GM19463 (cell line): ENCODE measurements around the gene EFL1.

Source experiments
- ATAC-seq: cut with Tn5 transposase; IDR thresholded peaks from one replicate; pipeline ENCODE4 v1.9.1; 2021; ENCODE audit warnings: mild to moderate bottlenecking, moderate library complexity; ENCODE audit not compliant: unreplicated experiment

Gene EFL1

GRCh38 chr15:82128401-82129148, 134.0 kb downstream of the EFL1 start:
- peak; percentile 57 for ATAC-seq

- ATAC-seq = no peak
These were observed 135.0 kb downstream of the EFL1 start for GRCh38 chr15:82127581-82127980.

- no peak for ATAC-seq
These were observed 136.2 kb downstream of the EFL1 start for GRCh38 chr15:82126346-82126745.

DNA sequence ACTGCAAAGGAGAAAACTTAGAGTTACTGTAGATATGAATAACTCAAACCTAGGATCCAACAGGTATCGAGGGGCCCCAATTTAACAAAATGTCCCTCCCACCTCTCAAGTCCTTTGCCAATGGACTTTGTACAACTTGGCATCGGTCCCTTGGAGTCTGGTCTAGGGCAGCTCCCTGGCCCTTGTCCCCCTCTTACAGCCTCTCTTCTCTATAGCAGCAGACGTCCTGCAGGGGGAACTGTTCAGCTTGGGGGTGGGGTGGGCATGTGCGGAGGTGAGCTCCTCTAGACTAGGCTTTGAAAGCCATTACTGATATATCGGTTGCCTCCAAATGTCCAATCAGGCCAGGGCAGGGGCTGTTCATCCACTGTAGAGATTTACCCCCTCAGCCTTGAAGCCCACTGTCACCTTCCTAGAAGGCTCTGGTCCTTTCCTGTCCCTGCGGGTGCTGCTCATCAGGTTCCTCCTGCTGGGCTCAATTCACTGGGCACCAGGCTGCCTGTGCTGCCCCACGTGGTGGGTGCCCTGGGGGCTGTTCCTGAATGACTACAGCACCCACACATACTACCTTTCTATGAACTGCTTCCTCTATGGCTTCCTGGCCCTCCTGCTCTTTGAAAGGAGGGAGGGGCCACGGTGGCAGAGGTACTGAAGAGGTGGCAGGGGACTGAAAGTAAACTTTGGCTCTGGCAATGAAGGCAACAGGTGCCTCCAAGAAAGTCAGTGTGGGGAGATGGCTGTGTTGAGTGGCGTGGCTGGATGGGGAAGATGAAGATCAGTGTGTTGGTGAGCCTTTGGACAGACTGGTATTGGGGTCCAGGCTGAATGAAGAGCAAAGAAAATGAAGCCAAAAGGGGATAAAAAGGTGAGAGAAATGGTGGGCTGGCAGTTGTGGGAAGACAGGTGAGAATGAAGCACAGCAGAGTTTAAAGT, 137.9 kb downstream of the EFL1 start:
- ATAC-seq = no peak

DNA sequence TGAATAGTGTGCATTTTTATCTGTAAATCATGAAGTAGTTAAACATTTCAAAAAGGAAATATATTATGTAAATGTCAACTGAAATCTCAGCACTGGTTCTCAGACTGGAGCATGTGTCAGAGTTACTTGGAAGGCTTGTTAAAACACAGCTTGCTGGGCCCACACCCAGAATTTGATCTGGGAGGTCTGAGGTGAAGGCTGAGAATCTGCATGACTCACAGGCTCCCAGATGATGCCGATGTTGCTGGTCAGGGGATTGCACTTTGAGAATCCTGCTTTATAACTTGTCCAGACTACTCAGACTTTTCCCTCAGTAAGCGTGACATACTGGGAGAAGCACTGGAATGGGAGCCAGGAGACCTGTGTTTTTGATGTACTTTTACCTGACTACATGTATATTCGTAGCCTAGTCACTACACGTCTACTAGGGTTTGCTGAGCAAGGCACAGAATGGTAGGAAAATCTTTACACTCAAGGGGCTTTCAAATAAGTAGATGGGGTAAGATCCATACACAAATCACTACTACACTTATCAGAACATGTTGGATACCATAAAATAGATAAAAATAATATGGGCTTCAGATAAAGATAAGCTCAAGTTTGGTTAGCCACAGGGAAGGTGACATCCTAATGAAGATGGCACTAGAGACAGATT, 139.7 kb downstream of the EFL1 start:
- ATAC-seq = no peak

- no peak for ATAC-seq
These were observed 144.5 kb downstream of the EFL1 start for GRCh38 chr15:82118040-82118439.

GRCh38 chr15:82117296-82117695, 145.2 kb downstream of the EFL1 start:
- no peak for ATAC-seq

GRCh38 chr15:82114660-82115059, 147.9 kb downstream of the EFL1 start:
- no peak for ATAC-seq

DNA sequence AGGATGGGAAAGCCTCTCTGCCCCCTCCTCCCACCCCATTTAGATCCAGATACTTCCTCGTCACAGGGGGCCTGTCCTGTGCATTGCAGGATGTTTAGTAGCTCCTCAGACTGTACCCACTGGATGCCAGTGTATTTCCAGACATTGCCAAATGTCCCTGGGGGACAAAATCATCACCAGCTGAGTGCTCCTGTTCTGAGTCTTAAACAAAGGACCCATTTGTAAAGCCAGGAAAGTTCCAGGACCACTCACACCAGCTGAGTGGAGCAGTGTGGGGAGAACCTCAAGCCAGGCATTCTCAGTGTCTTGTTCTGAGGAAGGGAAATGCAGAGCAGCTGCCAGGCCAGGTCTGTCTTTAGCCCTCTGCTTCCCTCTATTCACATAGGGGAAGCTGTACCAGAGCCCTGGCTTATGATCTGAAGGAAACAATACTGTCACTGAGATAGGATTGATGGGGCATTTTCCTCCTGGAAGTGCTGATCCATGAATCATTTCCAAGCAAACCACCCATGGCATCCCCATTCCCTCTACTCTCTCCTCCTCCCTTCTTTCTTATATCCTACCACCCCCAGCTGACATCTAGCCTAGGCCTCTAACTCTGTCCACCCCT, 149.3 kb downstream of the EFL1 start:
- no peak for ATAC-seq

GRCh38 chr15:82111918-82112317, 150.6 kb downstream of the EFL1 start:
- ATAC-seq = no peak

DNA sequence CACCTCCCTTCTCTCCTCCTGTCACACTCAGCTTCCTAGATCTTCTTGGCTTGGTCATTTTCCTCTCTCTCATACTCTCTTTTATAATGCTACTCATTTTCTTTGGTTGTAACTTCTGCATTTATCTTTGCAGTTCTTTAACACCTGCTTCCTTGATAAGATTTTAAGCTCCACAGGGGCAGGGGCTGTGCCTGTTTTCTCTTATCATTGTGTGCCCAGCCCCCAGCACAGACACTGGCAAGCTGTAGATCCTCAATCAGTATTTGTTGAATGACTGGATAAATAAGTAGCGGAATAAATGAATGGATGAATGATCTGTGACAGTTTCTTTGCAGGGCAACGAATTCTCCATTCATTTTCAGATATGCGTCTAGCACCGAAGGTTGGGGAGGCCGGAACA, 152.4 kb downstream of the EFL1 start:
- ATAC-seq = no peak

DNA sequence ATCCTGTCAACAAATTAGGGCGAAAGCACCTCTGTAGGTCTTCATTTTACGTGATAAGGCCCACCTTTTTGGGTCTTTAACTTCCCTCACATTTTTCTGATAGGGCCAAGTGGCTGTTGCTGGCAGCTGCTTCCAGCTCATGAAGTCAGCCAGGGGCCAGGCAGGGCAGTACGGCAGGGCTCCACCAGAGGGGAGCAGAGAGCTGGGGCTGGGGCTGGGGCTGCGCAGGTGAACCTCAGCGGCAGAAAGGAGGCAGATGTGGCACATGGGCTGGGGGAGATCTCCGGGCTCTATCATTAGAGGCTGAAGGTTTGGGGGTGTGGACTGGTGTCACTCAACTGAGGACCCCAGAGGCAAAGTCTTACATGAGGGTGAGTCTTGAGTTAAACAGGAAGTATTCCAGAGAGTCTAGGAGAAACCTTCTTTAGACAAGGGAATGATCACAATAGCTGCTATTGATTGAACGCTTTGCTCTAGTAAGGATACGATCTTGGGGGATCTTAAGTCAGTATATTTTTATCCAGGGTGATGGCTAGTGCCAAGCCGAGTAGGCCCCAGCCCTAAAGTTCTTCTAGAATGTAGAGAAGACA, 153.9 kb downstream of the EFL1 start:
- peak; percentile 98 for ATAC-seq

DNA sequence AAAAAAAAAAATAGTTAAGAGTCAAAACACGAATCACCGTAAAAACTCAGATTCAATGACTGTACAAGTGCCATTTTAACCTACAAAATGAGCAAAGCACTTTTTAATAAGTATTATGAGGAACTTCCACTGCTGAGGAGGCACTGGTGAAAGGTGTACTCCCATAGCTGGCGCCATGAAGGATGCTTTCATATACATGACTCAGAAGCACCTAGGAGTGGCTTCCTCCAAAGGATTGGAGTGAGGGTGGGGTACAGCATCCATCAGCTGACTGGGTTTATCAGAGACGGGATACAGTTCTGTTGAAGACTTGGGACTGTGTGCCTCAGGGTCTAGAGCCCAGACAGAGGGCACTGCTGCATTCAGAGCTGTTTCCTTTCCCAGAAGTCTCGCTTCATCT, 155.9 kb downstream of the EFL1 start:
- ATAC-seq = no peak

DNA sequence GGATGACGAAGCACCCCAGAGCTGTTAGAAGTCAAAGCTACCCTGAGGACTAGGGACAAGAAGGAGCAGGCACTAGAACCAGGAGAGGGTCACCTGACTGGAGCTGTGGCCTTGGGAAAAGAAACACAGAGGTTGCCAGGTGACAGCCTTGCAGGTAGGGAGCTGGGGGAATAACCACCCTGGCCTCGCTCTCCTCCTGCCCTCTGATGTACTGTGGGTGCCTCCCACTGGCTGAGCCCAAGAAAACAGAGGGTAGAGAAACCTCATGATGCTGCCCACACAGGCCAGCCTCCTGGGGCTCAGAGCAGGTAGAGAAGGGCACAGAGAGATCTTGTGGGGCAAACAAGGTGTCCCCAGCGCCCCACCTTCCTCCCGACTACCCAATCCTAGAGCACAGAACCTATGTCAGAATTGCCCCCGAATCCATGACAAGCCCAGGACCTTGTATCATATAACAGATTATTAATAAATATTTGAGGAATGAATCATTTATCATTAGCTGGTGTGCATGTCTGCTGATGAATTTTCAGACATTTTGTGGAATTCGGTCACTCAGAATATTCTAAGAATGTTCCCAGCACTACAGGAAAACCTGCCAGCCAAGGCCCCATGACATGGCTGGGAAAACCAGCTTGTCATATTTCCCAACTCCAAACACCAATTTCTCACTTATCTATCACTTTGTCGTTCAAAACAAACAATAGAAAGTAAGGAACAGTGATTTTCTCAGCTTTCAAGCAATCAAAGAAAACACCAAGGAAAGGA, 156.9 kb downstream of the EFL1 start:
- no peak for ATAC-seq

DNA sequence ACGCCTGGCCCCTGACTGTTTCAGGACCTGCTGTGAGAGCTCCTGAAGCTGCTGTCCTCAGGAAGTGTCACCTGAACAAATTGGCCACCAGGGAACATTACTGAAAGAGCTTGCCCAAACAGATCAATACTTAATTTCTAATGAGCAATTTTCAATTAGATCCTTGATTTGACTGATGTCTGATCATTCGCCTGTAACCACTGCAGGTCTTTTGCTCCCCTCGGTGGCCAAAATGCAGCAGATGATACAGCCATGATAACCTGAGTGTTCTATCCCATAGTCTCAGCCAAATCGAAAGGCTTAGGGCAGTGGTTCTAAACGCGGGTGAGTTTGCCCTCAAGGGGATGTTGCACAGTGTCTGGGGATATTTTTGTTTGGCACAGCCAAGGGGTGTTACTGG, 159.1 kb downstream of the EFL1 start:
- ATAC-seq = no peak

DNA sequence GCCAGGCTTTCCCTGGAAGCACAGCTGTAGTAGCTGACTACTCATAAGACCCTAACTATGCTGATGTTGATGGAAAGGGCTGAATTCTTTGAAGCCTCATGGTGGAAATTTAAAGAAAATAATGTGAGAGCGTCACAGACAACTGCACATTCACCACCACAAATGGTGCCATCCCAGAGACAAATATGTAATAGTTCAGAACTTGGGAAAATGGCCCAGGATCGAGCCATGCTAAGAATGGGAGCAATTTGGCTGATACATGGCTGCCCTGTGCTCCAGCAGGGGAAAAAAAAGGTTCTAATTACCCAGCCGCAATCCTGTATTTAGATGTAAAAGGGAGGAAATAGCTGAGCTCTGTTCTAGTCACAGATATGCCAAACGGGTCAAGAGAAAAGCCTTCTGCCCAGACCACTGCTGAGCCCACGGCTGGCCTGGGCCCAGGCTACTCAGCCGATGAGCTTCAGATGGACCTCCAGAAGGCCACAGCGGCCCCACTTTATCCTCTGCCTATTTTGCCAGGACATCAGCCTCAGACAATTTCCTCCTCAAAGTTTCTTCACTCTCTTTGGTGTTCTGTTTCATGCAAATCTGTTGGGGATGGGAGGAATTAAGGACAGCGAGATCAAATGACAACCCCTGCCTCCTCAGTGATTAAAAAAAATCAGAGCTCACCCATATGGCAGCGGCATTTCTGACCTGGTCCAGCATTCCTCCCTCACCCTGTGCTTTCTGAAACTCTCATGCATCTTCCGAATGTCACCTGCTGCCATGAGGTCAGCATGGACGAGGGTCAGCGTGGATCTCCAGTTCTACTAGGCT, 162.2 kb downstream of the EFL1 start:
- no peak for ATAC-seq

GRCh38 chr15:82098674-82099073, 163.9 kb downstream of the EFL1 start:
- no peak for ATAC-seq

GRCh38 chr15:82095803-82096202, 166.7 kb downstream of the EFL1 start:
- ATAC-seq = no peak

- no peak for ATAC-seq
These were observed 168.7 kb downstream of the EFL1 start for GRCh38 chr15:82093774-82094211.
